NCI-H1417 treated with DMSO at 0.1 percent for 48 hours (cell line): Measurements from ENCODE around the gene CCDC91.
"Not testable (repeated sequence)": the region's sequence is repeated elsewhere in the genome, so short reads cannot be mapped to it uniquely, and the experiment has no call there.

Experiments used
- DNase-seq: peaks from one replicate; lab custom pipeline; 2025; lab: John Stamatoyannopoulos, UW

CCDC91 gene

GRCh38 chr12:28184375-28184774, 5.9 kb upstream of the CCDC91 start:
- DNase-seq, result no peak

- no peak for DNase-seq
Observed at GRCh38 chr12:28186500-28186899, 3.8 kb upstream of the CCDC91 start.

- no peak for DNase-seq
Observed at GRCh38 chr12:28189784-28190320, 404 bp upstream of the CCDC91 start.

GRCh38 chr12:28191051-28192048, 1.1 kb downstream of the CCDC91 start:
- no peak for DNase-seq

GRCh38 chr12:28192125-28192524, 1.9 kb downstream of the CCDC91 start:
- DNase-seq, result no peak

GRCh38 chr12:28194621-28195020, 4.4 kb downstream of the CCDC91 start:
- DNase-seq, result not testable (repeated sequence)

- DNase-seq, result not testable (repeated sequence)
Observed at GRCh38 chr12:28201136-28201535, 10.9 kb downstream of the CCDC91 start.

- DNase-seq, result no peak
Observed at GRCh38 chr12:28202374-28203130, 12.3 kb downstream of the CCDC91 start.

- DNase-seq, result no peak
Observed at GRCh38 chr12:28209782-28210181, 19.5 kb downstream of the CCDC91 start.

- no peak for DNase-seq
Observed at GRCh38 chr12:28212182-28212581, 21.9 kb downstream of the CCDC91 start.

GRCh38 chr12:28215021-28215420, 24.8 kb downstream of the CCDC91 start:
- DNase-seq, result no peak

GRCh38 chr12:28216016-28216415, 25.8 kb downstream of the CCDC91 start:
- no peak for DNase-seq

- no peak for DNase-seq
Observed at GRCh38 chr12:28217805-28218204, 27.5 kb downstream of the CCDC91 start.

- no peak for DNase-seq
Observed at GRCh38 chr12:28218875-28219274, 28.6 kb downstream of the CCDC91 start.

GRCh38 chr12:28219827-28220226, 29.6 kb downstream of the CCDC91 start:
- no peak for DNase-seq

GRCh38 chr12:28222081-28222700, 31.9 kb downstream of the CCDC91 start:
- no peak for DNase-seq

- DNase-seq, result no peak
Observed at GRCh38 chr12:28223025-28223554, 32.8 kb downstream of the CCDC91 start.

GRCh38 chr12:28223858-28224257, 33.6 kb downstream of the CCDC91 start:
- DNase-seq, result no peak

- DNase-seq, result no peak
Observed at GRCh38 chr12:28226705-28227104, 36.4 kb downstream of the CCDC91 start.

GRCh38 chr12:28227251-28227650, 37.0 kb downstream of the CCDC91 start:
- no peak for DNase-seq

GRCh38 chr12:28231248-28231647, 41.0 kb downstream of the CCDC91 start:
- no peak for DNase-seq
